ENCODE results near the gene CRYGS.
"Not testable (repeated sequence)": the region's sequence is repeated elsewhere in the genome, so short reads cannot be mapped to it uniquely, and the experiment has no call there.

DNA sequence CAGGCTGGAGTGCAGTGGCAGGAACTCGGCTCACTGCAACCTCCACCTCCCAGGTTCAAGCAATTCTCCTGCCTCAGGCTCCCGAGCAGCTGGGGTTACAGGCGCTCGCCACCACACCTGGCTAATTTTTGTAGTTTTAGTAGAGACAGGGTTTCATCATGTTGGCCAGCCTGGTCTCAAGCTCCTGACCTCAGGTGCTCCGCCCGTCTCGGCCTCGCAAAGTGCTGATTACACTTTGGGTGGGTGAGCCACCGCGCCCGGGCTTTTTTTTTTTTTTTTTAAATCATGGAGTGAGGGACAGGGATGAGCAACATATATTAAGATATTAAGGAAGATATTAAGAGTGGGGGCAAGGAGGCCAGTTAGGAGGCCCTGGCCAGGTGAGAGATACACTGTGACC is 25.2 kb upstream of the CRYGS start:
- not testable (repeated sequence) for TF ChIP-seq EZH2 (optimal IDR thresholded peaks at IDR 0.05; ENCODE audit: low read depth, low read length); EZH2phosphoT487 (IDR thresholded peaks at IDR 0.05; ENCODE audit: low read length)
- TF ChIP-seq, protein P1, sequence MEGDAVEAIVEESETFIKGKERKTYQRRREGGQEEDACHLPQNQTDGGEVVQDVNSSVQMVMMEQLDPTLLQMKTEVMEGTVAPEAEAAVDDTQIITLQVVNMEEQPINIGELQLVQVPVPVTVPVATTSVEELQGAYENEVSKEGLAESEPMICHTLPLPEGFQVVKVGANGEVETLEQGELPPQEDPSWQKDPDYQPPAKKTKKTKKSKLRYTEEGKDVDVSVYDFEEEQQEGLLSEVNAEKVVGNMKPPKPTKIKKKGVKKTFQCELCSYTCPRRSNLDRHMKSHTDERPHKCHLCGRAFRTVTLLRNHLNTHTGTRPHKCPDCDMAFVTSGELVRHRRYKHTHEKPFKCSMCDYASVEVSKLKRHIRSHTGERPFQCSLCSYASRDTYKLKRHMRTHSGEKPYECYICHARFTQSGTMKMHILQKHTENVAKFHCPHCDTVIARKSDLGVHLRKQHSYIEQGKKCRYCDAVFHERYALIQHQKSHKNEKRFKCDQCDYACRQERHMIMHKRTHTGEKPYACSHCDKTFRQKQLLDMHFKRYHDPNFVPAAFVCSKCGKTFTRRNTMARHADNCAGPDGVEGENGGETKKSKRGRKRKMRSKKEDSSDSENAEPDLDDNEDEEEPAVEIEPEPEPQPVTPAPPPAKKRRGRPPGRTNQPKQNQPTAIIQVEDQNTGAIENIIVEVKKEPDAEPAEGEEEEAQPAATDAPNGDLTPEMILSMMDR (IDR thresholded peaks at IDR 0.05; ENCODE audit: low read length) = not testable (repeated sequence)

Data from MM.1S (cell line).